Measurements from ENCODE around the gene TSPAN14.

GRCh38 chr10:80459047-80459865 is 5.1 kb downstream of the TSPAN14 start:
- TF ChIP-seq, protein P1, sequence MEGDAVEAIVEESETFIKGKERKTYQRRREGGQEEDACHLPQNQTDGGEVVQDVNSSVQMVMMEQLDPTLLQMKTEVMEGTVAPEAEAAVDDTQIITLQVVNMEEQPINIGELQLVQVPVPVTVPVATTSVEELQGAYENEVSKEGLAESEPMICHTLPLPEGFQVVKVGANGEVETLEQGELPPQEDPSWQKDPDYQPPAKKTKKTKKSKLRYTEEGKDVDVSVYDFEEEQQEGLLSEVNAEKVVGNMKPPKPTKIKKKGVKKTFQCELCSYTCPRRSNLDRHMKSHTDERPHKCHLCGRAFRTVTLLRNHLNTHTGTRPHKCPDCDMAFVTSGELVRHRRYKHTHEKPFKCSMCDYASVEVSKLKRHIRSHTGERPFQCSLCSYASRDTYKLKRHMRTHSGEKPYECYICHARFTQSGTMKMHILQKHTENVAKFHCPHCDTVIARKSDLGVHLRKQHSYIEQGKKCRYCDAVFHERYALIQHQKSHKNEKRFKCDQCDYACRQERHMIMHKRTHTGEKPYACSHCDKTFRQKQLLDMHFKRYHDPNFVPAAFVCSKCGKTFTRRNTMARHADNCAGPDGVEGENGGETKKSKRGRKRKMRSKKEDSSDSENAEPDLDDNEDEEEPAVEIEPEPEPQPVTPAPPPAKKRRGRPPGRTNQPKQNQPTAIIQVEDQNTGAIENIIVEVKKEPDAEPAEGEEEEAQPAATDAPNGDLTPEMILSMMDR (conservative IDR thresholded peaks at IDR 0.05; ENCODE audit: low read length): peak; percentile 34
- no peak for TF ChIP-seq EZH2phosphoT487 (IDR thresholded peaks at IDR 0.05; ENCODE audit: borderline replicate concordance)
